CD4-positive, alpha-beta T cell (primary cell): ENCODE results near the gene PCDHGA1. TPM values are rescaled to one million over a fixed set of nuclear protein-coding genes. Genes with fewer than 3 reads are reported as not detected.

ENCODE experiments used
- ATAC-seq: fragments of 200-7000 bp; cut with Tn5 transposase; one replicate; pipeline ENCODE4 v1.10.0; 2022; ENCODE audit warnings: mild to moderate bottlenecking; ENCODE audit not compliant: poor library complexity
- CTCF ChIA-PET: fragments of 350-600 bp; sonication (Branson Sonifier 250); formaldehyde crosslinking; loops from one replicate; lab custom pipeline; 2021; ENCODE audit warnings: antibody characterized with exemption, inconsistent platforms; lab: Charles Lee
- POLR2A ChIA-PET: fragments of 350-600 bp; sonication (Branson Sonifier 250); formaldehyde crosslinking; loops from one replicate; lab custom pipeline; 2021; ENCODE audit warnings: antibody characterized with exemption, inconsistent platforms; lab: Charles Lee
- DNase-seq, 14 experiments: peaks; one replicate each; pipeline ENCODE4 v3.0.0-alpha.2; 2013 to 2020; ENCODE audit warnings: mixed read lengths in 2 of 14
- H3K27ac ChIP-seq, 2 donors: one replicate each; pipeline versions ENCODE4 v1.5.1 to v1.7.0; 2013; ENCODE audit warnings: low read length in 2 of 2, low read depth in 1 of 2, mild to moderate bottlenecking in 1 of 2
- H3K27me3 ChIP-seq, 2 experiments: 1 replicate in 1 of 2; 2 replicates in 1 of 2; pipeline versions ENCODE4 v1.6.1 to v1.7.0; 2013; ENCODE audit warnings: low read length in 2 of 2, control low read depth in 1 of 2, mild to moderate bottlenecking in 1 of 2, moderate library complexity in 1 of 2; ENCODE audit not compliant: insufficient read depth in 2 of 2, control insufficient read depth in 1 of 2
- H3K36me3 ChIP-seq: one replicate; pipeline ENCODE4 v1.6.1; 2013; ENCODE audit warnings: low read length, control low read depth; ENCODE audit not compliant: insufficient read depth
- H3K4me1 ChIP-seq: one replicate; pipeline ENCODE4 v1.6.1; 2013; ENCODE audit warnings: low read length, control low read depth; ENCODE audit not compliant: insufficient read depth
- H3K4me3 ChIP-seq: one replicate; pipeline ENCODE4 v1.5.1; 2013; ENCODE audit warnings: mild to moderate bottlenecking, low read length, moderate library complexity
- H3K9me3 ChIP-seq, 2 experiments: 1 replicate in 1 of 2; 2 replicates in 1 of 2; pipeline versions ENCODE4 v1.6.1 to v1.7.0; 2013; ENCODE audit warnings: low read length in 2 of 2, mild to moderate bottlenecking in 2 of 2, control low read depth in 1 of 2, moderate library complexity in 1 of 2; ENCODE audit not compliant: control insufficient read depth in 1 of 2, insufficient read depth in 1 of 2
- H3K27ac Mint-ChIP-seq: one replicate; pipeline ENCODE4 v1.8.0; 2020; ENCODE audit warnings: mixed read lengths
- H3K27me3 Mint-ChIP-seq: one replicate; pipeline ENCODE4 v1.8.0; 2021; ENCODE audit warnings: mixed read lengths
- H3K36me3 Mint-ChIP-seq: one replicate; pipeline ENCODE4 v1.8.0; 2021; ENCODE audit warnings: low read depth, mixed read lengths
- H3K4me1 Mint-ChIP-seq: one replicate; pipeline ENCODE4 v1.8.0; 2021; ENCODE audit warnings: low read depth, mixed read lengths
- H3K4me3 Mint-ChIP-seq: one replicate; pipeline ENCODE4 v1.8.0; 2020; ENCODE audit warnings: mild to moderate bottlenecking, mixed read lengths
- H3K9me3 Mint-ChIP-seq: one replicate; pipeline ENCODE4 v1.8.0; 2020; ENCODE audit warnings: mixed read lengths
- CTCF ChIP-seq: fragments of 200-600 bp; IDR thresholded peaks from one replicate; pipeline ENCODE4 v1.8.0; 2022; ENCODE audit warnings: antibody characterized with exemption, mild to moderate bottlenecking
- intact Hi-C, 2 experiments: fragments of 100-400 bp; cut with DNase I in 1 of 2; cut with micrococcal nuclease in 1 of 2; formaldehyde crosslinking; loops; one replicate each; pipeline versions ENCODE4 v1.15.1 to v1.9.0; 2023 to 2025; cut with DNase I, micrococcal nuclease
- total RNA-seq, 174 experiments: library from RNA in 2 of 174; stranded (reverse) in 2 of 174; gene quantifications; one replicate each; pipeline ENCODE4 v1.2.3 and lab custom pipeline; 2021 to 2026

Gene PCDHGA1
- total RNA-seq, 2 experiments from 2014 or later: not detected

GRCh38 chr5:141477044-141477575 lies 146.8 kb downstream of the PCDHGA1 start:
- ChIA-PET CTCF (no interaction called here), POLR2A (no interaction called here)
- no peaks in the 10 kb centered on the region for H3K36me3 ChIP-seq
- ATAC-seq: no peak
- H3K27me3 Mint-ChIP-seq: peaks cover 74% of the 10 kb centered on the region
- peak overlapping the region; percentile 79 for H3K4me3 Mint-ChIP-seq
- no peaks in the 10 kb centered on the region for H3K9me3 Mint-ChIP-seq
- DNase-seq: no peak
- H3K4me1 Mint-ChIP-seq: peaks cover 36% of the 10 kb centered on the region
- no peak for TF ChIP-seq CTCF
- H3K27ac Mint-ChIP-seq: no peak overlapping the region
- H3K36me3 Mint-ChIP-seq: no peaks in the 10 kb centered on the region
- peaks cover 46 to 71% of the 10 kb centered on the region in 2 experiments for H3K27me3 ChIP-seq
- H3K4me1 ChIP-seq: peaks cover 27% of the 10 kb centered on the region
- intact Hi-C loops: no loop called here
- no peak overlapping the region for H3K27ac ChIP-seq
- H3K4me3 ChIP-seq: peak overlapping the region; percentile 52
- H3K9me3 ChIP-seq: peaks cover 0 to 17% of the 10 kb centered on the region in 2 experiments

- peaks cover 49 to 71% of the 10 kb centered on the region in 2 experiments for H3K27me3 ChIP-seq
- intact Hi-C loops: no loop called here
- Mint-ChIP-seq H3K36me3 (no peaks in the 10 kb centered on the region), H3K4me3 (peak overlapping the region; percentile 79), H3K27ac (no peak overlapping the region), H3K4me1 (peaks cover 36% of the 10 kb centered on the region), H3K27me3 (peaks cover 81% of the 10 kb centered on the region), H3K9me3 (no peaks in the 10 kb centered on the region)
- TF ChIP-seq CTCF: no peak
- H3K27ac ChIP-seq: no peak overlapping the region
- DNase-seq (no peak), ATAC-seq (no peak)
- CTCF ChIA-PET: interaction anchor here (0.9 kb wide), 1 partner anchor 128 kb away, joined by 3 read pairs; the partner anchor contains the start of gene PCDHGB1
- H3K36me3 ChIP-seq: no peaks in the 10 kb centered on the region
- H3K4me3 ChIP-seq: no peak overlapping the region
- H3K9me3 ChIP-seq: peaks cover 0 to 17% of the 10 kb centered on the region in 2 experiments
- peaks cover 27% of the 10 kb centered on the region for H3K4me1 ChIP-seq
- POLR2A ChIA-PET: no interaction called here
Measured at GRCh38 chr5:141477815-141478214, 147.5 kb downstream of the PCDHGA1 start.

- DNase-seq (no peak), ATAC-seq (no peak)
- intact Hi-C loops: no loop called here
- no peak overlapping the region for H3K27ac Mint-ChIP-seq
- no peak for TF ChIP-seq CTCF
- H3K9me3 Mint-ChIP-seq: no peaks in the 10 kb centered on the region
- H3K27me3 ChIP-seq: peaks cover 50 to 69% of the 10 kb centered on the region in 2 experiments
- H3K27ac ChIP-seq: no peak overlapping the region
- H3K4me3 ChIP-seq: no peak overlapping the region
- peaks cover 87% of the 10 kb centered on the region for H3K27me3 Mint-ChIP-seq
- H3K4me1 Mint-ChIP-seq: peaks cover 36% of the 10 kb centered on the region
- H3K36me3 ChIP-seq: no peaks in the 10 kb centered on the region
- no peaks in the 10 kb centered on the region for H3K36me3 Mint-ChIP-seq
- peaks cover 0 to 17% of the 10 kb centered on the region in 2 experiments for H3K9me3 ChIP-seq
- H3K4me1 ChIP-seq: peaks cover 27% of the 10 kb centered on the region
- CTCF ChIA-PET: interaction anchor here (0.6 to 0.9 kb wide), 2 partner anchors 21 to 129 kb away, joined by 3 read pairs; partner anchors contain the start of gene PCDHGB1
- no peak overlapping the region for H3K4me3 Mint-ChIP-seq
- POLR2A ChIA-PET: no interaction called here
Measured at GRCh38 chr5:141478321-141478945, 148.1 kb downstream of the PCDHGA1 start.
